Measurements from ENCODE around the gene PHF10.
"Not testable (repeated sequence)": the region's sequence is repeated elsewhere in the genome, so short reads cannot be mapped to it uniquely, and the experiment has no call there.

The PHF10 gene

DNA sequence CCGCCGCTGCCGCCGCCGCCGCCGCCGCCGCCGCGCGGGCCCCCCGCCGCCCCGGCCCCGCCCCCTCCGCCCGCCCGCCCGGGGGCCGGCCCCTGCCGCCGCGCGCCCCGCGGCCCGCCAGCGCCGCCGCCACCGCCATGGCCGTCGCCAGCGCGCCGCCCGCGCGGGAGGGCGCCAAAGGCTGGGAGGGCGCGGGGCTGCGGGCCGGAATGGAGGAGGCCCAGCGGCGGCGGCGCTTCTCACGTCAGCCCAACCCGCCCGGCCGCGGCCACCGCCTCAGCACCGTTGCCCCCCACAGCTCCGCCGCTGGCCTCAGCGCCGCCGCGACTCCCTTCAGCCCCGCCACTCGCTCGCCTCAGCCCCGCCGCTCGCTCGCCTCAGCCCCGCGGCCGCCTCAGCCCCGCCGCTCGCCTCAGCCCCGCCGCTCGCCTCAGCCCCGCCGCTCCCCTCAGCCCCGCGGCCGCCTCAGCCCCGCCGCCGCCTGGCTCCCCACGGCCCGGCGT, 258 bp downstream of the PHF10 start:
- peak in 6 of 10 donors; percentile 12 to 89 (median 40) for DNase-seq
- intact Hi-C loops (cut with DNase I), result loop anchor here (1.0 kb wide), 1 partner anchor 27 kb away; the partner anchor contains the start of genes DYNLT2 and ERMARD

DNA sequence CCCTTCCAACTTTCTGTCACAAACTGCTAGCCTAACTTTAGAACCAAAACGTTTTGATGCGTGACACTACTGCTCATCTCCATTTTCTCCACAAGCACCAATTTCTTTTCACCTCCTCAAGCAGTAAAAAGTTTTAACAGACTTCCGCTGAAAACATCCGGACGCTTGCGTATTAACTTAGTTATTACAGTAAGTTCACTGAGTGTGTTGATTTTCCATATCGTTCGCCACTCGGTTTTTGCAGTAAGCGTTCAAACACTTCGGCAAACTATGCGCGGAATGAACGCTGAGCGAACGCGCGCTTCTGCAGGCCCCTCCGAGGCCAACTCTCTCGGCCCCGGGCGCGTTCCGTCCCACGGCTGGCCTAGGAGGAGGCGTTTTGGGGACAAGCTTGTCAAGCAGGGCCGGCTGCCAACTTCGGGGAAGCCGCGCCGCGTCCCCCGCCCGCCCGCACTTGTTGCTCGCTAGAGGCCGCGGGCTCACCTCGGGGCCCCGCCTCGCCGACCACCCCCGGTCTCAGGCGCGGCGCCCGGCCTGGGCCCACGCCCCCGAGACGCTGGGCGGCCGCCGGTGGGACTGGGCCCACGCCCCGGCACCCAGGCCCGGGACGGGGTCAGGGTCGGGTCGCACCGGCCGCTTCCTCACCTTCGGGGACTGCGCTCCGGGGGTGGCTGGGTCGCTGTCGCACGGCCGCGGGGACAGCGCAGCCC, 945 bp downstream of the PHF10 start:
- intact Hi-C loops (cut with DNase I), result no loop called here
- peak; percentile 57 to 95 (median 74) for DNase-seq

GRCh38 chr6:169722362-169723199, 1.7 kb downstream of the PHF10 start:
- DNase-seq, result peak in 8 of 10 donors; percentile 20 to 90 (median 34)
- intact Hi-C loops (cut with DNase I), result no loop called here

DNA sequence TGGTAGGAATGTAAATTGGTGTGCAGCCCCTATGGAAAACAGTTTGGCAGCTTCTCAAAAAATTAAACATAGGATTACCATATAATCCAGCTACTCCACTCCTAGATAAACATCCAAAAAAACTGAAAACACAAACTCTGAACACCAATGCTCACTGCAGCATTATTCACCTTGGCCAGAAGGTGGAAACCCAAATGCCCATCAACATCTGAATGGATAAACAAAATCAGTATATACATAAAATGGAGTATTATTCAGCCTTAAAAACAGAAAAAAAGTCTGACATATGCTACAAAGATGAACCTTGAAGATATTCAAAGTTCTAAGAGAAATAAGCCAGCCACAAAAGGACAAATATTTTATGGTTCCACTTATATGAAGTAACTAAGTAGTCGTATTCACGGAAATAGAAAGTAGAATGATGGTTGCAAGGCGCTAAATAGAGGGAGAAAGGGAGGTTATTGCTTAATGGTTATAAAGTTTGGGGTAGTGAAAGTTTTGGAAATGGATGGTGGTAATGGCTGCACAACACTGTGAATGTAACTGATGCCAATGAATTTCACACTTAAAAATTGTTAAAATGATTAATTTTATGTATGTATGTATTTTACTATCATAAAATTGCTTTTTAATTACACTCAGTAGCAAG, 4.0 kb downstream of the PHF10 start:
- intact Hi-C loops (cut with DNase I), result no loop called here
- DNase-seq, result no peak

- intact Hi-C loops (cut with DNase I), result no loop called here
- DNase-seq, result no peak
Measured at GRCh38 chr6:169719117-169719516, 5.2 kb downstream of the PHF10 start.

- DNase-seq, result no peak
- intact Hi-C loops (cut with DNase I), result no loop called here
Measured at GRCh38 chr6:169714595-169714994, 9.7 kb downstream of the PHF10 start.

- intact Hi-C loops (cut with DNase I), result no loop called here
- DNase-seq, result no peak
Measured at GRCh38 chr6:169714178-169714577, 10.1 kb downstream of the PHF10 start.

DNA sequence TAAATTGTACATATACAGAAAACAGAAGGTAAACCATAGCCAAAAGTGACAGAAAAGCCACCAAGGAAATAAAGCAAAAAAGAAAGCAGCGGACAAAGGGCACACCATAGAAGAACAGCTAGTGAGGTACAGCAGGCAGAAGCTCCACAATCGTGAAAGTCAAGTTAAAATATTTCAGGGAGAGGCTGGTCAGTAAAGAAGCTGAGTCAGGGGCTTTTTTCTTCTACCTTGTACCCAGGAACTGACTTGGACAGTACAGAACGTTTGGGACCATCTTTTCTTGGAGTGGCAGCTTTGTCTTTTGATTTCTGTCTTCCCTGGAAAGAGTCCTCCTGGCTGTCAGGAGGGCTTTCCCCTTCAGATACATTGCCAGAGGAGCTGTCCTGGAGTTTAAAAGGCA, 14.3 kb downstream of the PHF10 start:
- intact Hi-C loops (cut with DNase I), result no loop called here
- no peak for DNase-seq

GRCh38 chr6:169709293-169709692, 15.0 kb downstream of the PHF10 start:
- DNase-seq, result no peak
- intact Hi-C loops (cut with DNase I), result no loop called here

- no peak for DNase-seq
- intact Hi-C loops (cut with DNase I), result no loop called here
Measured at GRCh38 chr6:169707772-169708171, 16.5 kb downstream of the PHF10 start.

GRCh38 chr6:169702840-169703246, 21.5 kb downstream of the PHF10 start:
- no peak for DNase-seq
- intact Hi-C loops (cut with DNase I), result loop anchor here (2.0 kb wide), 1 partner anchor 48 kb away; the partner anchor contains the start of genes DYNLT2 and ERMARD

- peak; percentile 88 to 99 (median 95) for DNase-seq
- intact Hi-C loops (cut with DNase I), result loop anchor here (2.0 kb wide), 1 partner anchor 49 kb away; the partner anchor contains the start of genes DYNLT2 and ERMARD
Measured at GRCh38 chr6:169701954-169702839, 22.1 kb downstream of the PHF10 start, which contains the start of the genes C6orf120 and WDR27. C6orf120 (plus strand) TSS chr6:169702126; CDS start chr6:169702460, 334 bp downstream. WDR27 (minus strand) TSS chr6:169702029; CDS start chr6:169689005, 13,024 bp downstream.

DNA sequence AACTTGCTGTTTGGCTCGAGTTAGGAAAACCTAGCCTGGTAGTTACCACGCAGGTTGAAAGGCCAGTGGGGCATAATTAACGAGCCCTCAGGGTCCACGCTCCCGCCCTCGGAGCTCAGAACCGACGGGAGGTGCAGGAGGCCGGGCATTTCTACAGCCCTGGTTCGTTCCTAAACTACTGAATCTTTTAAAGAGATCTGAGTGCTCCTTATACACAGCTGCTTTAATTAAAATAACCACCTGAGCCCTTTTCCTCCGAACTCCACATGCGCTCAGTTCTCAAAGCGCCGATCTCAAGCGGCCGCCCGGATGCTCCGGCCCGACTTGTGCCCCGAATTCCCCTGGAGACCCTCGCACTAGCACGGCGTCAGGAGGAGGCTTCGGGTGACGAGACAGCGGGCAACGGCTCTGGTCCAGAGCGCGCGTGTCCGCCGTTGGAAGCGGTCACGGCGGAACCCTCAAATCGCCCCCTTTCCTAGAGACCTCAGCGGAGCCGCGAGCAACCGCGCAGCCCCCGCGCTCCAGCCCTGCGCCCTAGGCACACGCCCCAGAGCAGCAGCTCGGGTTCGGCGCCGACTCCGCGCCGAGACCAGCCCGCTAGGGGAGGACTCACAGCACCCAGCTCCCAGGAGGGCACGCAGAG, 22.9 kb downstream of the PHF10 start:
- DNase-seq, result peak in 1 of 10 donors; percentile 83
- intact Hi-C loops (cut with DNase I), result no loop called here

DNA sequence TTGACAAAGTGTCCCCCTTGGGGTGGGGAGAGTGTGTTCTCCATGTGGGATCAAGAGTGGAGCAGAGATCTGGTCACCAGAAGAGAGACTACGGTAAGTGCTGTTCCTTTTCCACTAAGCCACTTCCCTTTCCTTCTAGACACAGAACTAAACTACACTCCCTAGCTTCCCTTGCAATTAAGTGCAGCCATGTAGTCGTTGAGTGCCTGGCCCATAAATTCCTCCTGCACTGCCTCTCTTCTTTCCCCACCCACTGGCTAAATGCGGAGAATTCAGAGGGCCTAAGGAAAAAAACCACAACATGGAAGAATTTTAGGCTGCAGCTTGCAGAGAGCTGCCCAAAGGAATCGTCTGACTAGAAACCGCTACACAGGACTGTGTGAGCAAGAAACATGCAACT, 24.0 kb downstream of the PHF10 start:
- no peak for DNase-seq
- intact Hi-C loops (cut with DNase I), result no loop called here

GRCh38 chr6:169697115-169697514, 27.2 kb downstream of the PHF10 start:
- intact Hi-C loops (cut with DNase I), result not testable (repeated sequence)
- DNase-seq, result peak in 1 of 10 donors; percentile 85

DNA sequence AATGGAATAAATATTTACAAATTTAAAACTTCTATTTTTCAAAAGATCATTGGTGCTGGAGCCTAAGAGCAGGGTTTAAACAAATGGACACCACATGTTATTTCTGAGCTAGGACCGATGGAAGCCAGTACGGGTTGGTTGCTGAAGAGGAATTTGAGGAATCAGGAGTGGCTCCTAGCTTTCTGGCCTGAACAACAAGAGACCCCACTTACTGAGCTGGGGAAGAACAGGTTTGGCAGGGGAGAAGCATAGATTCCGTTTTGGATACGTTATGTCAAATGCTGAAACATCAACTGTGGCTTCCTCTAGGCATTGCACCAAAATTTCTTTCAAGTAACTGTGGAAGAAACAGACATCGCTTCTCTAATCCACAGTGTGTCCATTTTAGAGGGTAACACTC, 29.2 kb downstream of the PHF10 start:
- intact Hi-C loops (cut with DNase I), result no loop called here
- DNase-seq, result no peak

DNA sequence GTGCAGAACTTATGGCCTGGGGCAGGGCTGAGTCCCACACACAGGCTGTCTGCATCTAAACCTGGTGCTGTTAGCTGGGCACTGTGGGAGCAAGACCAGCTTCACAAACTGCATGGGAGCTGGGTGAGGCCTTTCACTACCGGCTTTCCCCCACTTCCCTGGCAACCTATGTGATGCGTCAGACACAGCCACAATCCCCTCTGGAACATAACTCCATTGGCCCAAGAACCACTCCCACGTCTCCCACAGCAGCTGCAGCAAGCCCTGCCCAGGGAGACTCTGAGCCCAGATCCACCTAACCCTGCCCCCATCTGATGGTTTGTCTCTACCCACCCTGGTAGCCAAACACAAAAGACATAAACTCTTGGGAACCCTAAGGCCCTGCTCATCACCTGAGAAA, 31.8 kb downstream of the PHF10 start:
- intact Hi-C loops (cut with DNase I), result no loop called here
- no peak for DNase-seq

GRCh38 chr6:169691260-169691659, 33.0 kb downstream of the PHF10 start:
- DNase-seq, result no peak
- intact Hi-C loops (cut with DNase I), result no loop called here

GRCh38 chr6:169689287-169689686, 35.0 kb downstream of the PHF10 start:
- no peak for DNase-seq
- intact Hi-C loops (cut with DNase I), result no loop called here

Data from posterior cingulate gyrus (tissue), 11 donors.